ENCODE results near the gene VAMP3. TPM values are rescaled to one million over a fixed set of nuclear protein-coding genes. Genes with fewer than 3 reads are reported as not detected.

VAMP3 gene
- total and polyA plus RNA-seq, 2 donors (not counting 1 experiment from before 2014, with no cell fraction given) = 22.4 to 49.6 TPM

DNA sequence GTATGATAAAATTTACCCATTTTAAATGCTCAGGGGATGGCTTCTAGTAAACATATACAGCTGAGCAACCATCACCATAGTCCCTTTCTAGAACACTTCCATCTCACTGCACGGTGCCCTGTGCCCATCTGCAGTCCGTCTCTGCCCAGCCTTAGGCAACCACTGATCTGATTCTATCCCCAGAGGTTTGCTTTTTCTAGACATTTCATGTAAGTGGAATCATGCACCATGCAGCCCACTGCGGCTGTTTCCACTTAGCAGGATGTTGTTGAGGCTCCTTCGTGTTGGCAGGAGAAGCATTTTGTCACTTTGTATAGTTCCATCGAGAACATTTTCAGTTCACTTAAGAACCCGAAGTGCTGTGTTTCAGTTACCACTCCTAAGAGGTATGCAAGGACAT, 27.8 kb upstream of the VAMP3 start:
- WGBS (ENCODE audit: insufficient coverage) = 84% methylated on average over 6 of the region's 6 CpGs
- intact Hi-C loops (cut with micrococcal nuclease) = no loop called here

DNA sequence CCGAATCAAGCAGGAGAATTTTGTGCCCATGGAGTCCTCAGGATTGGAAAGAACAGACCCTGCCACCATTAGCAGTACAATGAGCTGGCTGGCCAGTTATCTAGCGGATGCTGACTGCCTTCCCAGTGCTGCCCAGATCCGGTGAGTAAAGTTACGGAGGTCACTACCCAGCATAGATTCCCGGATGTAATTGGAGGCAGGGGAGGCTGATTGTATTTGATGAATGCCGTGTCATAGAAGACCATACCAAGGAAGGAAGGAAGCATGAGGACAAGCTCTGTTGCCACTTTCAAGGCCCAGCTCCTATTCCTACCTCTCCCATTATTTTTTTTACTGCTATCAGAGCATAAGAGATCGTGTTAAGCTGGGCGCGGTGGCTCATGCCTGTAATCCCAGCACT, 26.2 kb upstream of the VAMP3 start:
- Histone ChIP-seq H3K4me3 (ENCODE audit: control extremely low read depth in 1 of 5, extremely low read depth in 1 of 5, insufficient read depth in 1 of 5, low read depth in 2 of 5, low read length in 4 of 5) (no peak overlapping the region), H3K79me2 (ENCODE audit: control insufficient read depth, insufficient read depth, low read length) (no peaks in the 10 kb centered on the region), H3K27me3 (replicated peaks in 1 of 4; ENCODE audit: control extremely low read depth in 1 of 4, control insufficient read depth in 3 of 4, insufficient read depth in 4 of 4, low read length in 3 of 4) (no peaks in the 10 kb centered on the region), H3K36me3 (replicated peaks in 1 of 2; ENCODE audit: control extremely low read depth in 1 of 2, control insufficient read depth in 1 of 2, extremely low read depth in 1 of 2, insufficient read depth in 2 of 2, low read length in 1 of 2) (peaks cover 0 to 2% of the 10 kb centered on the region in 2 experiments), H3K9me3 (ENCODE audit: control extremely low read depth in 1 of 3, control insufficient read depth in 2 of 3, insufficient read depth in 1 of 3, low read length in 2 of 3) (no peaks in the 10 kb centered on the region), H3K4me2 (replicated peaks; ENCODE audit: low read depth, low read length, poor library complexity, severe bottlenecking) (no peak overlapping the region), H4K20me1 (ENCODE audit: control insufficient read depth, insufficient read depth, low read length, poor library complexity, severe bottlenecking) (no peaks in the 10 kb centered on the region), H3K27ac (ENCODE audit: low read length in 2 of 2) (no peak overlapping the region), H2AFZ (ENCODE audit: insufficient read depth, low read depth, low read length, poor library complexity, severe bottlenecking) (no peak overlapping the region), H3K9ac (ENCODE audit: low read length) (no peak overlapping the region), H3K4me1 (ENCODE audit: control insufficient read depth in 2 of 2, insufficient read depth in 2 of 2, low read length in 2 of 2) (peaks cover 0 to 3% of the 10 kb centered on the region in 2 donors)
- intact Hi-C loops (cut with micrococcal nuclease) = no loop called here
- WGBS (ENCODE audit: insufficient coverage) = 95% methylated on average over 5 of the region's 9 CpGs
- ATAC-seq (ENCODE audit: low read depth) = no peak
- no peak for DNase-seq
- ChIA-PET CTCF (interaction anchor here (11.3 kb wide), 1 partner anchor 77 kb away, joined by 504 read pairs; no protein-coding TSS in a partner anchor), POLR2A (no interaction called here)
- Mint-ChIP-seq H3K27me3 (no peaks in the 10 kb centered on the region), H3K27ac (no peak overlapping the region), H3K4me3 (no peak overlapping the region), H3K4me1 (no peaks in the 10 kb centered on the region), H3K9me3 (ENCODE audit: insufficient read depth) (no peaks in the 10 kb centered on the region)
- no peak for TF ChIP-seq EZH2 (IDR thresholded peaks at IDR 0.05; ENCODE audit: borderline replicate concordance, insufficient read depth, low read depth, low read length, poor library complexity, severe bottlenecking)

More for the DNA sequence above, 27.8 kb upstream of the VAMP3 start:
- Histone ChIP-seq H3K4me3 (ENCODE audit: control extremely low read depth in 1 of 5, extremely low read depth in 1 of 5, insufficient read depth in 1 of 5, low read depth in 2 of 5, low read length in 4 of 5) (no peak overlapping the region), H3K79me2 (ENCODE audit: control insufficient read depth, insufficient read depth, low read length) (no peaks in the 10 kb centered on the region), H3K27me3 (replicated peaks in 1 of 4; ENCODE audit: control extremely low read depth in 1 of 4, control insufficient read depth in 3 of 4, insufficient read depth in 4 of 4, low read length in 3 of 4) (no peaks in the 10 kb centered on the region), H3K9ac (ENCODE audit: low read length) (no peak overlapping the region), H3K27ac (ENCODE audit: low read length in 2 of 2) (no peak overlapping the region), H3K36me3 (replicated peaks in 1 of 2; ENCODE audit: control extremely low read depth in 1 of 2, control insufficient read depth in 1 of 2, extremely low read depth in 1 of 2, insufficient read depth in 2 of 2, low read length in 1 of 2) (peaks cover 0 to 7% of the 10 kb centered on the region in 2 experiments), H3K9me3 (ENCODE audit: control extremely low read depth in 1 of 3, control insufficient read depth in 2 of 3, insufficient read depth in 1 of 3, low read length in 2 of 3) (peaks cover 0 to 3% (median 0%) of the 10 kb centered on the region in 3 donors), H4K20me1 (ENCODE audit: control insufficient read depth, insufficient read depth, low read length, poor library complexity, severe bottlenecking) (no peaks in the 10 kb centered on the region), H2AFZ (ENCODE audit: insufficient read depth, low read depth, low read length, poor library complexity, severe bottlenecking) (no peak overlapping the region), H3K4me1 (ENCODE audit: control insufficient read depth in 2 of 2, insufficient read depth in 2 of 2, low read length in 2 of 2) (peaks cover 0 to 3% of the 10 kb centered on the region in 2 donors), H3K4me2 (replicated peaks; ENCODE audit: low read depth, low read length, poor library complexity, severe bottlenecking) (no peak overlapping the region)
- no peaks in the 10 kb centered on the region for H3K4me1 Mint-ChIP-seq
- TF ChIP-seq, protein P1, sequence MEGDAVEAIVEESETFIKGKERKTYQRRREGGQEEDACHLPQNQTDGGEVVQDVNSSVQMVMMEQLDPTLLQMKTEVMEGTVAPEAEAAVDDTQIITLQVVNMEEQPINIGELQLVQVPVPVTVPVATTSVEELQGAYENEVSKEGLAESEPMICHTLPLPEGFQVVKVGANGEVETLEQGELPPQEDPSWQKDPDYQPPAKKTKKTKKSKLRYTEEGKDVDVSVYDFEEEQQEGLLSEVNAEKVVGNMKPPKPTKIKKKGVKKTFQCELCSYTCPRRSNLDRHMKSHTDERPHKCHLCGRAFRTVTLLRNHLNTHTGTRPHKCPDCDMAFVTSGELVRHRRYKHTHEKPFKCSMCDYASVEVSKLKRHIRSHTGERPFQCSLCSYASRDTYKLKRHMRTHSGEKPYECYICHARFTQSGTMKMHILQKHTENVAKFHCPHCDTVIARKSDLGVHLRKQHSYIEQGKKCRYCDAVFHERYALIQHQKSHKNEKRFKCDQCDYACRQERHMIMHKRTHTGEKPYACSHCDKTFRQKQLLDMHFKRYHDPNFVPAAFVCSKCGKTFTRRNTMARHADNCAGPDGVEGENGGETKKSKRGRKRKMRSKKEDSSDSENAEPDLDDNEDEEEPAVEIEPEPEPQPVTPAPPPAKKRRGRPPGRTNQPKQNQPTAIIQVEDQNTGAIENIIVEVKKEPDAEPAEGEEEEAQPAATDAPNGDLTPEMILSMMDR (IDR thresholded peaks at IDR 0.05) = no peak
- H3K27ac Mint-ChIP-seq = no peak overlapping the region
- no peak overlapping the region for H3K4me3 Mint-ChIP-seq
- no peak for DNase-seq
- H3K27me3 Mint-ChIP-seq = no peaks in the 10 kb centered on the region
- no peaks in the 10 kb centered on the region for H3K9me3 Mint-ChIP-seq (ENCODE audit: insufficient read depth)
- ChIA-PET CTCF (interaction anchor here (2.2 to 2.4 kb wide), 2 partner anchors 10 to 75 kb away, joined by 9 to 11 read pairs; no protein-coding TSS in a partner anchor), POLR2A (no interaction called here)
- no peak for ATAC-seq (ENCODE audit: low read depth)
